HCT116 (cell line): ENCODE data around the gene NACC2. TPM values are rescaled to one million over a fixed set of nuclear protein-coding genes. Genes with fewer than 3 reads are reported as not detected.

Experiments used
- ATAC-seq: fragments of 200-7000 bp; cut with Tn5 transposase; 2 replicates; pipeline ENCODE4 v1.9.1; 2020; ENCODE audit warnings: mild to moderate bottlenecking, moderate library complexity
- BruUV-seq: library from RNA; stranded (reverse); fragments of 400-500 nt; replicated peaks from 2 replicates; lab custom pipeline; 2021; lab: Mats Ljungman, UMichigan
- CTCF ChIA-PET: fragments of 300-600 bp; sonication (Branson Sonifier 250); formaldehyde crosslinking; loops from one replicate; lab custom pipeline; 2021; ENCODE audit warnings: antibody characterized with exemption; lab: Charles Lee
- POLR2A ChIA-PET: fragments of 300-600, 350-600 bp; sonication (Branson Sonifier 250); formaldehyde crosslinking; loops from one replicate; lab custom pipeline; 2021; ENCODE audit warnings: antibody characterized with exemption; lab: Charles Lee
- RAD21 ChIA-PET, 2 experiments: fragments of 300-600 bp; sonication (Branson Sonifier 250); formaldehyde crosslinking; loops; one replicate each; lab custom pipeline; 2023; ENCODE audit warnings: low total read pairs in 2 of 2; ENCODE audit not compliant: uncharacterized antibody in 2 of 2, unreplicated experiment in 2 of 2, low non-redundant PET in 1 of 2; lab: Charles Lee
- DNase-seq: peaks from one replicate; pipeline ENCODE4 v3.0.0-alpha.2; 2010; ENCODE audit warnings: low read depth, low spot score
- H2AFZ ChIP-seq: fragments of 200-600 bp; shearing (Covaris generic), sonication (generic); 2 replicates; pipeline ENCODE4 v1.6.1; 2017; ENCODE audit warnings: low read depth, mixed run types, mixed read lengths, antibody characterized with exemption, low read length; ENCODE audit not compliant: poor library complexity, severe bottlenecking
- H3K27ac ChIP-seq: 2 replicates; pipeline ENCODE4 v1.5.1; 2012; ENCODE audit warnings: low read depth, low read length
- H3K27me3 ChIP-seq: fragments of 200-600 bp; sonication (generic); 2 replicates; pipeline ENCODE4 v1.6.1; 2016; ENCODE audit warnings: mixed run types, low read length, mixed read lengths; ENCODE audit not compliant: insufficient read depth
- H3K36me3 ChIP-seq, 2 experiments: fragments of 200-500 bp in 1 of 2; fragments of 200-600 bp in 1 of 2; sonication (Bioruptor generic) in 1 of 2; sonication (generic) in 1 of 2; 2 replicates each; pipeline versions ENCODE4 v1.5.1 to v1.6.1; 2014 to 2016; ENCODE audit warnings: low read length in 2 of 2, inconsistent platforms in 1 of 2, mixed read lengths in 1 of 2, mixed run types in 1 of 2; ENCODE audit not compliant: insufficient read depth in 2 of 2, control insufficient read depth in 1 of 2
- H3K4me1 ChIP-seq, 2 experiments: fragments of 200-600 bp in 1 of 2; sonication (generic) in 1 of 2; 2 replicates each; pipeline versions ENCODE4 v1.5.1 to v1.6.1; 2012 to 2017; ENCODE audit warnings: low read length in 2 of 2, inconsistent platforms in 1 of 2, mild to moderate bottlenecking in 1 of 2, mixed read lengths in 1 of 2, mixed run types in 1 of 2, moderate library complexity in 1 of 2; ENCODE audit not compliant: insufficient read depth in 2 of 2, control insufficient read depth in 1 of 2
- H3K4me2 ChIP-seq: fragments of 200-600 bp; sonication (generic); 2 replicates; pipeline ENCODE4 v1.6.1; 2017; ENCODE audit warnings: mixed run types, low read length, mixed read lengths
- H3K4me3 ChIP-seq, 2 experiments: fragments of 200-600 bp in 1 of 2; sonication (generic) in 1 of 2; replicated peaks in 1 of 2; 2 replicates each; pipeline ENCODE4 v1.5.1; 2011 to 2016; ENCODE audit warnings: low read length in 2 of 2, control low read depth in 1 of 2, low read depth in 1 of 2, mild to moderate bottlenecking in 1 of 2, mixed read lengths in 1 of 2, mixed run types in 1 of 2
- H3K79me2 ChIP-seq: fragments of 200-600 bp; sonication (generic); 2 replicates; pipeline ENCODE4 v1.6.1; 2017; ENCODE audit warnings: mild to moderate bottlenecking, mixed run types, low read length, moderate library complexity, mixed read lengths; ENCODE audit not compliant: insufficient read depth
- H3K9ac ChIP-seq: fragments of 200-600 bp; sonication (generic); 2 replicates; pipeline ENCODE4 v1.6.1; 2016; ENCODE audit warnings: low read length, mixed read lengths
- H3K9me2 ChIP-seq: fragments of 200-600 bp; sonication (generic), shearing (Covaris generic); 2 replicates; pipeline ENCODE4 v1.6.1; 2017; ENCODE audit warnings: mixed run types, mild to moderate bottlenecking, moderate library complexity; ENCODE audit not compliant: insufficient read depth
- H3K9me3 ChIP-seq, 2 experiments: fragments of 200-500 bp in 1 of 2; fragments of 200-600 bp in 1 of 2; sonication (Bioruptor generic) in 1 of 2; sonication (generic) in 1 of 2; 2 replicates each; pipeline ENCODE4 v1.6.1; 2014 to 2017; ENCODE audit warnings: low read length in 2 of 2, mixed read lengths in 2 of 2, inconsistent platforms in 1 of 2, low read depth in 1 of 2, mild to moderate bottlenecking in 1 of 2, mixed run types in 1 of 2, moderate library complexity in 1 of 2; ENCODE audit not compliant: control insufficient read depth in 1 of 2, insufficient read depth in 1 of 2
- H4K20me1 ChIP-seq: fragments of 200-600 bp; sonication (generic), shearing (Covaris generic); 2 replicates; pipeline ENCODE4 v1.6.1; 2017; ENCODE audit warnings: mixed run types, mild to moderate bottlenecking, moderate library complexity; ENCODE audit not compliant: insufficient read depth
- CEBPB ChIP-seq: IDR thresholded peaks from 2 replicates; pipeline ENCODE4 v1.6.1; 2012; ENCODE audit warnings: low read depth
- CTCF ChIP-seq, 3 experiments: fragments of 200-600 bp in 1 of 3; sonication (generic) in 1 of 3; IDR thresholded peaks in 2 of 3; conservative IDR thresholded peaks in 1 of 3; 2 replicates each; pipeline ENCODE4 v1.5.1; 2012 to 2017; ENCODE audit warnings: low read depth in 2 of 3, low read length in 2 of 3, antibody characterized with exemption in 1 of 3, borderline replicate concordance in 1 of 3, control low read depth in 1 of 3, mild to moderate bottlenecking in 1 of 3, mixed read lengths in 1 of 3, mixed run types in 1 of 3, moderate library complexity in 1 of 3; ENCODE audit not compliant: insufficient read depth in 1 of 3
- ELF1 ChIP-seq: IDR thresholded peaks from 2 replicates; pipeline ENCODE4 v1.6.1; 2012; ENCODE audit warnings: low read depth, borderline replicate concordance
- EZH2 ChIP-seq: fragments of 200-600 bp; sonication (generic); IDR thresholded peaks from 2 replicates; pipeline ENCODE4 v1.6.1; 2017; ENCODE audit warnings: antibody characterized with exemption, mixed run types
- POLR2AphosphoS5 ChIP-seq: IDR thresholded peaks from 2 replicates; pipeline ENCODE4 v1.6.1; 2011; ENCODE audit warnings: mild to moderate bottlenecking, low read depth, low read length, moderate library complexity
- REST ChIP-seq: IDR thresholded peaks from 2 replicates; pipeline ENCODE4 v1.6.1; 2012; ENCODE audit warnings: low read depth
- SIN3A ChIP-seq: IDR thresholded peaks from 2 replicates; pipeline ENCODE4 v1.6.1; 2012; ENCODE audit warnings: low read depth
- SP1 ChIP-seq: IDR thresholded peaks from 2 replicates; pipeline ENCODE4 v1.6.1; 2012; ENCODE audit warnings: low read depth
- SRF ChIP-seq: IDR thresholded peaks from 2 replicates; pipeline ENCODE4 v1.6.1; 2012; ENCODE audit warnings: low read depth
- YY1 ChIP-seq: IDR thresholded peaks from 2 replicates; pipeline ENCODE4 v1.6.1; 2011; ENCODE audit warnings: low read length, low read depth, moderate library complexity, mild to moderate bottlenecking; ENCODE audit not compliant: insufficient replicate concordance; ENCODE audit errors: extremely low read depth
- ZBTB33 ChIP-seq: IDR thresholded peaks from 2 replicates; pipeline ENCODE4 v1.6.1; 2011; ENCODE audit warnings: mild to moderate bottlenecking, low read length, moderate library complexity; ENCODE audit not compliant: insufficient replicate concordance; ENCODE audit errors: extremely low read depth
- intact Hi-C: fragments of 100-400 bp; cut with micrococcal nuclease; formaldehyde crosslinking; loops from 2 replicates; pipeline ENCODE4 v1.10.0; 2022
- total RNA-seq: library from RNA; stranded (reverse); gene quantifications from one replicate; pipeline ENCODE4 v1.2.1, GENCODE V29; 2021; ENCODE audit not compliant: unreplicated experiment

NACC2 gene
- total RNA-seq, 1 experiment from 2014 or later = 27.8 TPM

GRCh38 chr9:136132512-136133050, 37.5 kb upstream of the NACC2 start:
- no peak for DNase-seq
- no peaks in the 10 kb centered on the region for H3K9me3 ChIP-seq
- H3K4me1 ChIP-seq = peaks cover 6 to 25% of the 10 kb centered on the region in 2 experiments; a peak in 3 of 4 replicates
- intact Hi-C loops = loop anchor here (2.0 kb wide), 1 partner anchor 150 kb away; no protein-coding TSS in a partner anchor
- H3K36me3 ChIP-seq = no peaks in the 10 kb centered on the region
- ATAC-seq = no peak
- no peak overlapping the region for H3K27ac ChIP-seq
- no peak overlapping the region for H3K9ac ChIP-seq
- ChIA-PET RAD21 (interaction anchor here (0.6 kb wide), 2 partner anchors 15 to 125 kb away, joined by 3 to 6 read pairs; no protein-coding TSS in a partner anchor), POLR2A (no interaction called here), CTCF (interaction anchor here (0.6 to 0.7 kb wide), 2 partner anchors 10 to 1377 kb away, joined by 3 read pairs; no protein-coding TSS in a partner anchor)
- H2AFZ ChIP-seq = no peak overlapping the region
- H3K27me3 ChIP-seq = no peaks in the 10 kb centered on the region
- H3K79me2 ChIP-seq = no peaks in the 10 kb centered on the region
- no peaks in the 10 kb centered on the region for H3K9me2 ChIP-seq
- no peak overlapping the region for H3K4me2 ChIP-seq
- TF ChIP-seq SRF = no peak
- no peak for TF ChIP-seq SIN3A
- TF ChIP-seq CEBPB = no peak
- no peak for TF ChIP-seq REST
- TF ChIP-seq ZBTB33 = no peak
- TF ChIP-seq EZH2 = no peak
- TF ChIP-seq CTCF (IDR thresholded peaks at IDR 0.05 in 2 of 3, conservative IDR thresholded peaks at IDR 0.05 in 1 of 3; ENCODE audit: borderline replicate concordance in 1 of 3, insufficient read depth in 1 of 3, low read depth in 2 of 3, low read length in 2 of 3) = no peak
- TF ChIP-seq ELF1 = no peak
- TF ChIP-seq POLR2AphosphoS5 = no peak
- TF ChIP-seq SP1 = no peak
- TF ChIP-seq YY1 = no peak
- BruUV-seq = no TSS peak
- H3K4me3 ChIP-seq = no peak overlapping the region
- no peaks in the 10 kb centered on the region for H4K20me1 ChIP-seq
